ENCODE data around the gene SIM2.

The SIM2 gene

DNA sequence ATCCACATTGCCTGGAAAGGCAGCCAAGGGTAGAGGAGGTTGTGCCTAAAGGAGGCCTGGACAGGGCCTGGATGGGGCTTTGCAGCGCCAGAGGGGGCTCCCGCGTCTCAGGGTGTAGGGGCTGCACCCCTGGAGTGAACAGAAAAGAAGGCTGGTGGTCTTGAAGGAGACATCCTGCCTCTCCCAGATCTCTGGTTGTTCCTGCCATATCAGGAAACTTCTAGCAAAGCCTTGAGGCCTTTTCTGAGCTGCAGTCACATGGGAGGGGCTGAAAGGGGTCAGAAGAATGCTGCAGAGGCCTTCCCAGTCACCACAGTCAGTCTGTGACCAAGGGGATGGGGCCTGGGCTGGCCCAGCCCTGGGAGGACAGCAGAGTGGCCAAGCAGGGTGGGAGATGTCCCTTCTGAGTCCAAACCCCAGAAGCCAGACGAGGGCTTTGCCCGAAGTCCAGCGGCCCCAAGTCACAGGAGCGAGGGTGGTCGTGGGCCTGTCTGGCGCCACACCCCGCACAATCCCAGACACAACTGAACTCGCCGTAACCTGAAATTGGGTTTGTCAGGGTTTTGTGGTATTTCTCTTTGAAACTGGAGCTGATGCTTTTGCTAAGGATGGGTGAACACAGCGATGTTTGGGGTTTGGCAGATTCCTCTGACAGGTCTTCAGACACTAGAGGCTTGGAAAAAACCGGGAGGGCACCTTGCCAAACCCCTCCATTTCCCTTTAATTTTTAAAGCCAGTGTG is 29.6 kb downstream of the SIM2 start:
- Histone ChIP-seq H3K4me1 (ENCODE audit: control insufficient read depth, insufficient read depth, low read length) (no peaks in the 10 kb centered on the region), H3K9me3 (ENCODE audit: control insufficient read depth, low read length) (no peaks in the 10 kb centered on the region), H3K36me3 (ENCODE audit: control insufficient read depth, insufficient read depth, low read length) (no peaks in the 10 kb centered on the region), H3K4me3 (ENCODE audit: insufficient read depth, low read depth, low read length) (no peak overlapping the region), H3K27ac (ENCODE audit: insufficient read depth, low read depth, low read length, poor library complexity, severe bottlenecking) (no peak overlapping the region), H3K27me3 (ENCODE audit: control insufficient read depth, insufficient read depth, low read length, poor library complexity, severe bottlenecking) (no peaks in the 10 kb centered on the region)
- WGBS, 2 experiments, result 95 to 96% methylated on average over 14 of the region's 14 CpGs

DNA sequence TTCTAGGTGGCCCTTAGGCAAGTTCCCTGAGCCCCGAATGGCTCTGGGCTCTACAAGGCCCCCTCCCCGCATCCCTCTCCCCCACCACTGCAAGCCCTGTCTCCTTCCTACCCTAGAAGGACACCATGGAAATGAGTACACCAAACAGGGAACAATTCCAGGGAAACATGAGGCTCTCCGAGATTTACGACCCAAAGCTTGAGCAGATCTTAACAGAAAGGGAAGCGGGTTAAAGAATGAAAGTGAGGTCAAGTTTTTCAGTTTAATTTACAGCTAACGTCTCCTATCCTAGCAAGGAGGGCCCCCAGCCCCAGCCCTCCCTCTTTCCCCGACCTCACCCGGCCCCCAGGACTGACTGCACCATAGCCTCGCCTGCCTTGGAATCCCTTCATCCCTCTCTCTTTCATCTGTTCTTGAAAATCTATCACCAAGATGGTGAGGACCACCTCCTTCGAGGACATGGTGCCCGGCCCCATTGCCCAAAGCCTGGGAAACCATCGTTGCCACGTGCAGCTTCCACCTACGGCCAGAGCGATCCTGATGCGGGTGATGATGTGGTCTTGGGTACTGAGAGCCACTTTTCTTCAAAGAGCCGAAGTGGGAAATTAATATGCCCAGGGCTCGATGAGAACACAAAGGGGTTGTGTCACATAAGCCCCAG is 30.5 kb downstream of the SIM2 start:
- H3K9me3 ChIP-seq (ENCODE audit: control insufficient read depth, low read length), result no peaks in the 10 kb centered on the region
- H3K36me3 ChIP-seq (ENCODE audit: control insufficient read depth, insufficient read depth, low read length), result no peaks in the 10 kb centered on the region
- H3K27me3 ChIP-seq (ENCODE audit: control insufficient read depth, insufficient read depth, low read length, poor library complexity, severe bottlenecking), result no peaks in the 10 kb centered on the region
- H3K27ac ChIP-seq (ENCODE audit: insufficient read depth, low read depth, low read length, poor library complexity, severe bottlenecking), result no peak overlapping the region
- no peak overlapping the region for H3K4me3 ChIP-seq (ENCODE audit: insufficient read depth, low read depth, low read length)
- WGBS, 2 experiments, result 95 to 96% methylated on average over 18 of the region's 18 CpGs
- H3K4me1 ChIP-seq (ENCODE audit: control insufficient read depth, insufficient read depth, low read length), result no peaks in the 10 kb centered on the region

DNA sequence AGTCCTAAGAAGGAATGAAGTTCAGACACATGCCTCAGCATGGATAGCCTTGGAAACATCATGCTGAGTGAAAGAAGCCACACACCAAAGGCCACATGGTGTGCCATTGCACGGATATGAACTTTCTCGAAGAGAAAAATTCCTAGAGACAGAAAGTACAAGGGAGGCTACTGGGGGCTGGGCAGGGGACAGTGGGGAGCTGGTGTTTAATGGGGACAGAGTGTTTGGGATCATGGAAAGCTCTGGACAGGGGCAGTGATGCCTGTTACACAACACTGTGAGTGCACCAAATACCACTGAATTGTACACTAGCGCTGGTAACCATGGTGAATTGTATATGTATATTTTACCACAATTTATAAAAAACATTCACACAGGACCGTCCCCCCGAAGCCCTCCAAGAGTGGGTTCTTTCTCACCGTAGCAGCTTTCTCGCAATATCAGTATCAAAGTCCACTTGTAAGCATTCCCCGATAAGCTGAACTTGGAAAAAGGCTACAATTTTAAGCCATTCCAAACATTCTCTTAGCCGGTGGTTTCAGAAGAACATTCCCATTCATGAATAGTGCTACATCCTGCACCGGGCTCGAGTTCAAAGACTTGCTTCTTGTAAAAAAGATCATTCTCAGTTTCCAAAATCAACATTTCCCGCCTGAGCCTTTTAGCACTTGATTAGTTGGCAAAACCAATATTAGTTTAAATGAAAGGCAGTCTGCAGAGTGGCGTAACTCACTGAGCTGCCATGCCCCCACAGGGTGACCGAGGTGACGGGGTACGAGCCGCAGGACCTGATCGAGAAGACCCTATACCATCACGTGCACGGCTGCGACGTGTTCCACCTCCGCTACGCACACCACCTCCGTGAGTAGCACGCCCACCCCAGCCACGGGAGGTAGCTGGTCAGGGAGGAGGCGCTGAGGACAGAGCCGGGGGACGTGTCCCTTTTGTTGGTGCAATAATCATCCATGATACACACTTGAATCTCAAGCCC is 31.7 kb downstream of the SIM2 start:
- H3K36me3 ChIP-seq (ENCODE audit: control insufficient read depth, insufficient read depth, low read length), result no peaks in the 10 kb centered on the region
- H3K27ac ChIP-seq (ENCODE audit: insufficient read depth, low read depth, low read length, poor library complexity, severe bottlenecking), result no peak overlapping the region
- 92 to 94% methylated on average over 29 of the region's 30 CpGs for WGBS, 2 experiments
- no peaks in the 10 kb centered on the region for H3K27me3 ChIP-seq (ENCODE audit: control insufficient read depth, insufficient read depth, low read length, poor library complexity, severe bottlenecking)
- no peak overlapping the region for H3K4me3 ChIP-seq (ENCODE audit: insufficient read depth, low read depth, low read length)
- no peaks in the 10 kb centered on the region for H3K9me3 ChIP-seq (ENCODE audit: control insufficient read depth, low read length)
- H3K4me1 ChIP-seq (ENCODE audit: control insufficient read depth, insufficient read depth, low read length), result no peaks in the 10 kb centered on the region

DNA sequence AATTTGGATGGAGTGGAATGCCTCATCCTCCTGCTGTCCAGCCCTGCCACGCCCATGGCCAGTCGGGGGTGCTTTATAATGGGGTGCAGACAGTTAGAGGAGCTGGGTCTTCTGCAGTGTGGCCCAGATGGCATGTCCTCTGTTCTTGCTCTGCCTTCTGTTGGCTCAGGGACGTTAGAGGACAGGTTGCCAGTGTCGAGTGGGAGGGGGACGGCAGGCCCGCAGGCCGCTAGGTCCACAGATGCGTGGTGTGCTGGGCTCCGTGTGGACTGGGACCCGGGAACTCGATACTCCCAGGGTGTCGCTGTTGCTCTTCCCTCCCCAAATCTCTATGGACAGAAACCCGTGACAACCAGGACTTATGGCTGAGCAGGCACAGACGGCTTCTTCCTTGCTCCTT is 33.3 kb downstream of the SIM2 start:
- Histone ChIP-seq H3K27ac (ENCODE audit: insufficient read depth, low read depth, low read length, poor library complexity, severe bottlenecking) (no peak overlapping the region), H3K9me3 (ENCODE audit: control insufficient read depth, low read length) (no peaks in the 10 kb centered on the region), H3K36me3 (ENCODE audit: control insufficient read depth, insufficient read depth, low read length) (no peaks in the 10 kb centered on the region), H3K4me3 (ENCODE audit: insufficient read depth, low read depth, low read length) (no peak overlapping the region), H3K4me1 (ENCODE audit: control insufficient read depth, insufficient read depth, low read length) (no peaks in the 10 kb centered on the region), H3K27me3 (ENCODE audit: control insufficient read depth, insufficient read depth, low read length, poor library complexity, severe bottlenecking) (no peaks in the 10 kb centered on the region)
- WGBS, 2 experiments, result 86 to 89% methylated on average over 14 of the region's 14 CpGs

DNA sequence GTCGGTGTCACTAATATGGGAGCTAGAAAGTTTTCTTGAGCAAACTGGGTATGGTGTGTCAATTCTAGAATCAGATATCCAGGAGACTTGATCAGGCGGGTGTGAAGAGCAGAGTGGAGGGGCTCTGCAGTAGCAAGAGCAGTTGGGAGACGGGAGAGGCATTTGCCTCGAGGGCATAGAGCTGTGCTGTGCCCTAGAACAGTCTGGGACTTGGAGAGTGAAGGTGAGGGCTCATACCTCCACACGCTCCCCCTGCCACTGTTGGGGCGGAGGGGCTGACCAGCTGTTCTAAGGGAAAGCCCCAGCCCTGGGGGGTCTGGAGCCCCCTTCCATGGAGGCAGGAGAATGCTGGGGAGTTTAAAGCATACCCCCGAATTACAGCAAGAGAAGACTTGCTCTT is 33.8 kb downstream of the SIM2 start:
- Histone ChIP-seq H3K9me3 (ENCODE audit: control insufficient read depth, low read length) (no peaks in the 10 kb centered on the region), H3K27ac (ENCODE audit: insufficient read depth, low read depth, low read length, poor library complexity, severe bottlenecking) (no peak overlapping the region), H3K4me3 (ENCODE audit: insufficient read depth, low read depth, low read length) (no peak overlapping the region), H3K36me3 (ENCODE audit: control insufficient read depth, insufficient read depth, low read length) (no peaks in the 10 kb centered on the region), H3K27me3 (ENCODE audit: control insufficient read depth, insufficient read depth, low read length, poor library complexity, severe bottlenecking) (no peaks in the 10 kb centered on the region), H3K4me1 (ENCODE audit: control insufficient read depth, insufficient read depth, low read length) (no peaks in the 10 kb centered on the region)
- 88 to 93% methylated on average over 7 of the region's 7 CpGs for WGBS, 2 experiments

DNA sequence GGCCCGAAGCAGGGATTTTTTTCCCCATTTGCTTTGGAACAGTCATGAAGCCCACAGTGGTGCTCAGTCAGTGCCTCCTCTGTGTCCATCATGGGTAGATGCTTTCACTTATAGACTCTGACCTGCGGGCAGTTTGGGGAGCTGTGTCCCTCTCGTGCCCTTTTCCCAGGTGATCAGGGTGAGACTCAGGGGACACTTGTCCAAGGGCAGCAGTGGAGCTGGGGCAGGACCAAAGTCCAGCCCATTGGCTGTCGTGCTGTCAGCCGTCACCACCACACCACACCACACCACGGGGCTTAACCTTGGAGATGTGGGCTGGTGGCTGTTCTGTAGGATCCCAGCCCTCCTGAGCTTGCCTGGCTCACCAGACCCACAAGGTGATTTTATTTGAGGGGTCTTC is 34.9 kb downstream of the SIM2 start:
- no peak overlapping the region for H3K27ac ChIP-seq (ENCODE audit: insufficient read depth, low read depth, low read length, poor library complexity, severe bottlenecking)
- no peaks in the 10 kb centered on the region for H3K9me3 ChIP-seq (ENCODE audit: control insufficient read depth, low read length)
- H3K27me3 ChIP-seq (ENCODE audit: control insufficient read depth, insufficient read depth, low read length, poor library complexity, severe bottlenecking), result no peaks in the 10 kb centered on the region
- no peaks in the 10 kb centered on the region for H3K36me3 ChIP-seq (ENCODE audit: control insufficient read depth, insufficient read depth, low read length)
- 92% methylated on average over 6 of the region's 6 CpGs for WGBS, 2 experiments
- no peaks in the 10 kb centered on the region for H3K4me1 ChIP-seq (ENCODE audit: control insufficient read depth, insufficient read depth, low read length)
- no peak overlapping the region for H3K4me3 ChIP-seq (ENCODE audit: insufficient read depth, low read depth, low read length)

DNA sequence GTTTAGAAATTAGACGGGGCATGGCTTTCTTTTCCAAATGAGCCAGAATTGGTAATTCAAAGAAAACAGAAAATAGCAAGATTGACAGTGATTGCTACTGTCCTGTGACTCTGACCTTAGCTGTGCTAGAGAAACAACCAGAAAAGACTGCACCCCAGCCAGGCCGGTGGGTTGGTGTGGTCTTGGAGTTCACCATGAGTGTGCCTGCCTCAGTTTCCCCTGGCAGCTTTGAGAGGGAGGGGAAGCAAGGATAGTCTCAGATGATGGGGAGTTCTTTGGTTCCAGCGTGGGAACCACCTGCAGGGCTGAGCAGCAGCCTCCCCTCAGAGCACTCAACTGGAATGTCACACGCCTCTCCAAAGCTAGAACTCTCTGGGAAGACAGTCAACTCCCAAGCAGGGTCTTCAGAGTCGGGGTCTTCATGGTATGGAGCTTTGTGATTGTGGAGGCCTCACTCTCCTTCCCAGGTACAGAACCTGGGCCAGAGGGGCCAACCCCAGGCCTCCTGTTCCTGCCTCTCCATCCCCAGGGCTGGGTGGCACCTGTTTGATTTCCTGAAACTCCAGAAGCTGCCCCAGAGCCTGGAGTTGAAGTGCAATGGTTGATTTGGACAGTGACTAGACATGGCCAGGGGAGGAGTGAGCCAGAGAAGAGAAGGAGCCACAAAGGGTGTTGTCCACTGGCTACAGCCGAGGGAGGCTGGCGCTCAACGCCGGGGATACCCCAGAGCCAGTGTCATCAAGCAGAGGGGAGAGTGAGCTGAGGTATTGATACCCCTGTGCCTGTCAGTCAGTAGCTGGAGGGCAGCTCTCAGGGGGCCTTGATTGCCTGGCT is 35.7 kb downstream of the SIM2 start:
- no peaks in the 10 kb centered on the region for H3K27me3 ChIP-seq (ENCODE audit: control insufficient read depth, insufficient read depth, low read length, poor library complexity, severe bottlenecking)
- H3K27ac ChIP-seq (ENCODE audit: insufficient read depth, low read depth, low read length, poor library complexity, severe bottlenecking), result no peak overlapping the region
- no peaks in the 10 kb centered on the region for H3K9me3 ChIP-seq (ENCODE audit: control insufficient read depth, low read length)
- WGBS, 2 experiments, result 95 to 96% methylated on average over 9 of the region's 9 CpGs
- no peaks in the 10 kb centered on the region for H3K4me1 ChIP-seq (ENCODE audit: control insufficient read depth, insufficient read depth, low read length)
- H3K36me3 ChIP-seq (ENCODE audit: control insufficient read depth, insufficient read depth, low read length), result no peaks in the 10 kb centered on the region
- no peak overlapping the region for H3K4me3 ChIP-seq (ENCODE audit: insufficient read depth, low read depth, low read length)

DNA sequence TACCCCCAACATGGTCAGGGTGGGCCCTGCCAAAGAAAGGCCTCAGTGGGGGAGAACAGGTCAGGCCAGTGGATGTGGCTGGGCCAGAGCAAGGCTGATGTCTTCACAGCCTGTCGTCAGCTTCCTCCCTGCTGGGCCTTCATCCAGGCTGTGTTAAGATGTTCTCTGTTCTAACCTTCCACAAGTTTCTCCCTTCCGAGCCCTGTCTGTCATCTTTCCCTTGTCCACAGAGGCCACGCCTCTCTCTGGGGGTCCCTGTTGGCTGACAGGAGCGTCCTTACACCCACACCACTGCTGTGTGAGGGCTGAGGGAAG is 36.2 kb downstream of the SIM2 start:
- 66 to 69% methylated on average over 4 of the region's 4 CpGs for WGBS, 2 experiments
- Histone ChIP-seq H3K4me1 (ENCODE audit: control insufficient read depth, insufficient read depth, low read length) (no peaks in the 10 kb centered on the region), H3K27me3 (ENCODE audit: control insufficient read depth, insufficient read depth, low read length, poor library complexity, severe bottlenecking) (no peaks in the 10 kb centered on the region), H3K27ac (ENCODE audit: insufficient read depth, low read depth, low read length, poor library complexity, severe bottlenecking) (no peak overlapping the region), H3K9me3 (ENCODE audit: control insufficient read depth, low read length) (no peaks in the 10 kb centered on the region), H3K36me3 (ENCODE audit: control insufficient read depth, insufficient read depth, low read length) (no peaks in the 10 kb centered on the region), H3K4me3 (ENCODE audit: insufficient read depth, low read depth, low read length) (no peak overlapping the region)

DNA sequence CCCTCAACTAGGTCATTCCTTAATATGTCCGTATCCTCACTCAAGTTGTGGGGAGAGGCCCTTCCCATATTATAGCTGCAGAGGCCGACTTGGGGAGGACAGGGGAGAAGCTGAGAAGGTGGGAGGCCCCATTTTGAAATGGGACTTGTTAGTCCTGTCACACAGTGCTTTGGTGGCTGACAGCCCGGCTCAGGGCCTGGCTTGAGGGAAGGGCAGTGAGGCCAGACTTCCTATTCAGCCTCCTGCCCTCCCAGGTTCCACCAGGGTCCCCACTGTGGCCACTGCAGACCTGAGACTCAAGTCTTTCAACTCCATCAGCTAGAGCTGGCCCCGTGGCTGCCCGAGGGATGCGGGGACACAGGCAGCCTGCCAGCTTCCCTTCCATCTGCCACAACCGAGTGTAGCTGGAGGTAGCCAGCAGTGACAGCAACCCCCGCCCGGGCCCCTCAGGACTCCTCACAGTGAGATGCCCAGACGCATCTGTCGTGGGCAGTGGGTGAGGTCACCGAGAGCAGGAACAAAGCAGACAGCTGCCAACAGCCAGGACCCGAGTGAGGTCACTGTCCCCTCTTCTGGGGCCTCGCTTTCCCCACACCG is 36.9 kb downstream of the SIM2 start:
- no peak overlapping the region for H3K4me3 ChIP-seq (ENCODE audit: insufficient read depth, low read depth, low read length)
- H3K27ac ChIP-seq (ENCODE audit: insufficient read depth, low read depth, low read length, poor library complexity, severe bottlenecking), result no peak overlapping the region
- H3K4me1 ChIP-seq (ENCODE audit: control insufficient read depth, insufficient read depth, low read length), result no peaks in the 10 kb centered on the region
- H3K36me3 ChIP-seq (ENCODE audit: control insufficient read depth, insufficient read depth, low read length), result no peaks in the 10 kb centered on the region
- no peaks in the 10 kb centered on the region for H3K27me3 ChIP-seq (ENCODE audit: control insufficient read depth, insufficient read depth, low read length, poor library complexity, severe bottlenecking)
- H3K9me3 ChIP-seq (ENCODE audit: control insufficient read depth, low read length), result no peaks in the 10 kb centered on the region
- 82 to 85% methylated on average over 15 of the region's 15 CpGs for WGBS, 2 experiments

Measured in ectodermal cell (in vitro differentiated cells).